NCI-H748 (cell line): ENCODE measurements around the gene LPP.

ENCODE experiments used
- DNase-seq: peaks from one replicate; lab custom pipeline; 2025; ENCODE audit not compliant: unreplicated experiment; lab: John Stamatoyannopoulos, UW

Gene LPP

GRCh38 chr3:188573956-188574355 is 420.0 kb downstream of the LPP start:
- no peak for DNase-seq

GRCh38 chr3:188574885-188575284 is 420.9 kb downstream of the LPP start:
- no peak for DNase-seq

- peak; percentile 1 for DNase-seq
These were observed 421.5 kb downstream of the LPP start for GRCh38 chr3:188575501-188575900.

- DNase-seq = no peak
These were observed 423.6 kb downstream of the LPP start for GRCh38 chr3:188577539-188577938.

GRCh38 chr3:188578576-188579363 is 424.8 kb downstream of the LPP start:
- DNase-seq = no peak

GRCh38 chr3:188580223-188580622 is 426.3 kb downstream of the LPP start:
- DNase-seq = no peak

- no peak for DNase-seq
These were observed 426.7 kb downstream of the LPP start for GRCh38 chr3:188580659-188581058.

GRCh38 chr3:188581365-188581764 is 427.4 kb downstream of the LPP start:
- no peak for DNase-seq

- no peak for DNase-seq
These were observed 427.8 kb downstream of the LPP start for GRCh38 chr3:188581792-188582191.

- DNase-seq = no peak
These were observed 429.6 kb downstream of the LPP start for GRCh38 chr3:188583341-188584161.

- no peak for DNase-seq
These were observed 430.2 kb downstream of the LPP start for GRCh38 chr3:188584162-188584529.

GRCh38 chr3:188584958-188585689 is 431.2 kb downstream of the LPP start:
- DNase-seq = no peak

GRCh38 chr3:188589071-188589470 is 435.1 kb downstream of the LPP start:
- no peak for DNase-seq

GRCh38 chr3:188589771-188590170 is 435.8 kb downstream of the LPP start:
- no peak for DNase-seq

- DNase-seq = no peak
These were observed 436.6 kb downstream of the LPP start for GRCh38 chr3:188590557-188590956.

- no peak for DNase-seq
These were observed 440.2 kb downstream of the LPP start for GRCh38 chr3:188594139-188594538.

GRCh38 chr3:188595890-188596376 is 442.0 kb downstream of the LPP start:
- no peak for DNase-seq

GRCh38 chr3:188598894-188599293 is 444.9 kb downstream of the LPP start:
- no peak for DNase-seq

- no peak for DNase-seq
These were observed 448.2 kb downstream of the LPP start for GRCh38 chr3:188602111-188602510.

GRCh38 chr3:188602620-188603019 is 448.7 kb downstream of the LPP start:
- DNase-seq = no peak

GRCh38 chr3:188604651-188605050 is 450.7 kb downstream of the LPP start:
- no peak for DNase-seq
